ENCODE measurements around the gene ZNF791. TPM values are rescaled to one million over a fixed set of nuclear protein-coding genes. Genes with fewer than 3 reads are reported as not detected.

The ZNF791 gene
- total RNA-seq, 2 experiments from 2014 or later, result 16.1 to 18.1 TPM

- intact Hi-C loops (cut with DNase I, micrococcal nuclease), result loop anchor here (2.0 to 5.0 kb wide), 5 partner anchors 57 to 853 kb away; partner anchors contain the start of genes ZNF136 (in 1 of the 2), ZNF44 (in 1 of the 2), ZNF440 (in 1 of the 2) and ZNF490 (in 1 of the 2)
- peak overlapping the region; percentile 86 for H3K4me3 Mint-ChIP-seq
- POLR2A ChIA-PET, result interaction anchor here (0.5 kb wide), 1 partner anchor 61 kb away, joined by 4 read pairs; no protein-coding TSS in a partner anchor
Observed at GRCh38 chr19:12667731-12668302, 57.1 kb downstream of the ZNF791 start.

DNA sequence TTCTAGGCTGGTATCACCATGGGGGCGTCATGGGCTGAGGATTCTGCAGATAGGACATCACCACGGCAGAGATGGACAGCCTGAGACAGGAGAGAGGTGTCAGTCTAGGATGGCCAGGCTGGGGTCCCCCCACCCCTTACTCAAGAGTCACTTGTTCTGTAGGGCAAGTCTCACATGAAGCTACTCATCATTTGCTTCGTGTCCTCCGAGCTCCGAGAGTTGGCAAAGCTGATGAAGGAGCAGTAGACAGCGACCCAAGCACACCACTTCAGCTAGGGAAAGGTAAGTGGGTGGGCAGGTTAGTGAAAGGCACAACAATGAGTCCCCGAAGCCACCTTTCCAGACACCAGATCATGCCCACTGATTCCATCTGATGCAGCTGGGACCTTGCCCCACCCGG lies 57.6 kb downstream of the ZNF791 start:
- H3K9me3 Mint-ChIP-seq (ENCODE audit: low read depth), result no peaks in the 10 kb centered on the region
- H3K27ac Mint-ChIP-seq, result peak overlapping the region; percentile 100
- H3K4me1 Mint-ChIP-seq, result peaks cover 48% of the 10 kb centered on the region
- H3K4me3 Mint-ChIP-seq, result peak overlapping the region; percentile 86
- ChIA-PET POLR2A (interaction anchor here (0.5 kb wide), 1 partner anchor 60 kb away, joined by 4 read pairs; no protein-coding TSS in a partner anchor), CTCF (no interaction called here)
- intact Hi-C loops (cut with DNase I, micrococcal nuclease), result loop anchor here (2.0 to 5.0 kb wide), 4 partner anchors 58 to 854 kb away; partner anchors contain the start of genes ZNF136 (in 1 of the 2), ZNF440 (in 1 of the 2), ZNF490 (in 1 of the 2) and ZNF791 (in 1 of the 2)
- DNase-seq (no peak), ATAC-seq (no peak)
- peaks cover 45% of the 10 kb centered on the region for H3K36me3 Mint-ChIP-seq (ENCODE audit: low read depth)
- no peaks in the 10 kb centered on the region for H3K27me3 Mint-ChIP-seq

More at GRCh38 chr19:12667731-12668302, 57.1 kb downstream of the ZNF791 start:
- H3K27me3 Mint-ChIP-seq, result no peaks in the 10 kb centered on the region
- peak overlapping the region; percentile 100 for H3K27ac Mint-ChIP-seq
- H3K36me3 Mint-ChIP-seq (ENCODE audit: low read depth), result peaks cover 48% of the 10 kb centered on the region
- no peaks in the 10 kb centered on the region for H3K9me3 Mint-ChIP-seq (ENCODE audit: low read depth)
- CTCF ChIA-PET, result interaction anchor here (0.9 kb wide), 1 partner anchor 28 kb away, joined by 3 read pairs; no protein-coding TSS in a partner anchor
- DNase-seq (no peak), ATAC-seq (no peak)
- peaks cover 48% of the 10 kb centered on the region for H3K4me1 Mint-ChIP-seq

- Mint-ChIP-seq H3K4me1 (peaks cover 48% of the 10 kb centered on the region), H3K9me3 (ENCODE audit: low read depth) (no peaks in the 10 kb centered on the region), H3K27ac (peak overlapping the region; percentile 100), H3K27me3 (no peaks in the 10 kb centered on the region), H3K36me3 (ENCODE audit: low read depth) (peaks cover 45% of the 10 kb centered on the region), H3K4me3 (peak overlapping the region; percentile 86)
- ATAC-seq (peak; percentile 17), DNase-seq (peak; percentile 82)
- CTCF ChIA-PET, result interaction anchor here (0.6 to 0.7 kb wide), 2 partner anchors 29 to 106 kb away, joined by 3 read pairs; no protein-coding TSS in a partner anchor
- POLR2A ChIA-PET, result interaction anchor here (0.6 to 1.3 kb wide), 2 partner anchors 12 to 1067 kb away, joined by 4 read pairs; no protein-coding TSS in a partner anchor
- intact Hi-C loops (cut with DNase I, micrococcal nuclease), result loop anchor here (1.0 to 5.0 kb wide), 8 partner anchors 12 to 854 kb away; partner anchors contain the start of genes DHPS (in 2 of the 2), ZNF490 (in 2 of the 2), ZNF791 (in 2 of the 2) and ZNF136 (in 1 of the 2)
Observed at GRCh38 chr19:12668932-12669269, 58.2 kb downstream of the ZNF791 start.

- intact Hi-C loops (cut with DNase I, micrococcal nuclease), result loop anchor here (1.0 to 5.0 kb wide), 9 partner anchors 12 to 855 kb away; partner anchors contain the start of genes DHPS (in 2 of the 2), ZNF490 (in 2 of the 2), ZNF791 (in 2 of the 2) and ZNF136 (in 1 of the 2)
- Mint-ChIP-seq H3K27me3 (no peaks in the 10 kb centered on the region), H3K4me1 (peaks cover 44% of the 10 kb centered on the region), H3K27ac (peak overlapping the region; percentile 100), H3K4me3 (peak overlapping the region; percentile 86), H3K9me3 (ENCODE audit: low read depth) (no peaks in the 10 kb centered on the region), H3K36me3 (ENCODE audit: low read depth) (peaks cover 44% of the 10 kb centered on the region)
- peak; percentile 21 for ATAC-seq
- CTCF ChIA-PET, result interaction anchor here (0.6 to 1.7 kb wide), 4 partner anchors 10 to 105 kb away, joined by 3 to 6 read pairs (median 3); no protein-coding TSS in a partner anchor
- peak; percentile 85 for DNase-seq
- POLR2A ChIA-PET, result interaction anchor here (0.5 to 1.3 kb wide), 4 partner anchors 12 to 1882 kb away, joined by 3 to 4 read pairs (median 4); no protein-coding TSS in a partner anchor
Observed at GRCh38 chr19:12669270-12670158, 58.8 kb downstream of the ZNF791 start.

GRCh38 chr19:12670159-12670928 lies 59.6 kb downstream of the ZNF791 start:
- no peaks in the 10 kb centered on the region for H3K9me3 Mint-ChIP-seq (ENCODE audit: low read depth)
- intact Hi-C loops (cut with DNase I, micrococcal nuclease), result loop anchor here in 1 of 2 experiments (5.0 kb wide), 1 partner anchor 468 kb away; no protein-coding TSS in a partner anchor
- ATAC-seq (no peak), DNase-seq (no peak)
- H3K4me3 Mint-ChIP-seq, result peak overlapping the region; percentile 86
- ChIA-PET CTCF (interaction anchor here (1.0 to 1.7 kb wide), 3 partner anchors 9 to 111 kb away, joined by 3 to 7 read pairs (median 6); no protein-coding TSS in a partner anchor), POLR2A (interaction anchor here (0.6 to 1.3 kb wide), 2 partner anchors 11 to 1883 kb away, joined by 3 to 4 read pairs; no protein-coding TSS in a partner anchor)
- peaks cover 36% of the 10 kb centered on the region for H3K4me1 Mint-ChIP-seq
- peak overlapping the region; percentile 100 for H3K27ac Mint-ChIP-seq
- H3K27me3 Mint-ChIP-seq, result no peaks in the 10 kb centered on the region
- H3K36me3 Mint-ChIP-seq (ENCODE audit: low read depth), result peaks cover 40% of the 10 kb centered on the region

GRCh38 chr19:12672744-12673143 lies 62.0 kb downstream of the ZNF791 start:
- intact Hi-C loops (cut with DNase I, micrococcal nuclease), result loop anchor here (1.0 to 5.0 kb wide), 2 partner anchors 108 to 470 kb away; no protein-coding TSS in a partner anchor
- Mint-ChIP-seq H3K27me3 (no peaks in the 10 kb centered on the region), H3K9me3 (ENCODE audit: low read depth) (no peaks in the 10 kb centered on the region), H3K4me3 (no peak overlapping the region), H3K27ac (no peak overlapping the region), H3K4me1 (peaks cover 33% of the 10 kb centered on the region), H3K36me3 (ENCODE audit: low read depth) (peaks cover 52% of the 10 kb centered on the region)
- POLR2A ChIA-PET, result no interaction called here
- DNase-seq, result no peak
- CTCF ChIA-PET, result interaction anchor here (0.7 to 1.9 kb wide), 11 partner anchors 10 to 469 kb away, joined by 3 to 9 read pairs (median 3); partner anchors contain the start of genes GCDH and ZNF442
- no peak for ATAC-seq

GRCh38 chr19:12675399-12675798 lies 64.7 kb downstream of the ZNF791 start:
- Mint-ChIP-seq H3K4me1 (peaks cover 30% of the 10 kb centered on the region), H3K4me3 (no peak overlapping the region), H3K27ac (no peak overlapping the region), H3K9me3 (ENCODE audit: low read depth) (no peaks in the 10 kb centered on the region), H3K27me3 (no peaks in the 10 kb centered on the region), H3K36me3 (ENCODE audit: low read depth) (peaks cover 61% of the 10 kb centered on the region)
- intact Hi-C loops (cut with DNase I, micrococcal nuclease), result no loop called here
- POLR2A ChIA-PET, result no interaction called here
- ATAC-seq, result no peak
- DNase-seq, result no peak
- CTCF ChIA-PET, result interaction anchor here (2.3 kb wide), 1 partner anchor 107 kb away, joined by 6 read pairs; no protein-coding TSS in a partner anchor

GRCh38 chr19:12675940-12676339 lies 65.2 kb downstream of the ZNF791 start:
- ChIA-PET CTCF (interaction anchor here (0.9 to 3.1 kb wide), 4 partner anchors 10 to 125 kb away, joined by 4 to 13 read pairs (median 6); partner anchors contain the start of genes MAN2B1 and WDR83), POLR2A (no interaction called here)
- DNase-seq (no peak), ATAC-seq (no peak)
- H3K4me1 Mint-ChIP-seq, result peaks cover 27% of the 10 kb centered on the region
- H3K36me3 Mint-ChIP-seq (ENCODE audit: low read depth), result peaks cover 60% of the 10 kb centered on the region
- no peaks in the 10 kb centered on the region for H3K27me3 Mint-ChIP-seq
- no peak overlapping the region for H3K4me3 Mint-ChIP-seq
- H3K9me3 Mint-ChIP-seq (ENCODE audit: low read depth), result no peaks in the 10 kb centered on the region
- H3K27ac Mint-ChIP-seq, result no peak overlapping the region
- intact Hi-C loops (cut with DNase I, micrococcal nuclease), result loop anchor here in 1 of 2 experiments (1.0 kb wide), 1 partner anchor 171 kb away; no protein-coding TSS in a partner anchor

GRCh38 chr19:12676384-12676792 lies 65.7 kb downstream of the ZNF791 start:
- Mint-ChIP-seq H3K9me3 (ENCODE audit: low read depth) (no peaks in the 10 kb centered on the region), H3K4me3 (no peak overlapping the region), H3K4me1 (peaks cover 29% of the 10 kb centered on the region), H3K27ac (peak overlapping the region; percentile 52), H3K36me3 (ENCODE audit: low read depth) (peaks cover 62% of the 10 kb centered on the region), H3K27me3 (no peaks in the 10 kb centered on the region)
- ATAC-seq, result peak; percentile 37
- ChIA-PET POLR2A (no interaction called here), CTCF (interaction anchor here (0.7 to 3.1 kb wide), 6 partner anchors 11 to 170 kb away, joined by 4 to 13 read pairs (median 6); partner anchors contain the start of genes MAN2B1, TNPO2 and WDR83)
- intact Hi-C loops (cut with DNase I, micrococcal nuclease), result loop anchor here in 1 of 2 experiments (1.0 kb wide), 1 partner anchor 171 kb away; no protein-coding TSS in a partner anchor
- DNase-seq, result peak; percentile 94

GRCh38 chr19:12676928-12677327 lies 66.2 kb downstream of the ZNF791 start:
- intact Hi-C loops (cut with DNase I, micrococcal nuclease), result loop anchor here in 1 of 2 experiments (1.0 kb wide), 1 partner anchor 170 kb away; no protein-coding TSS in a partner anchor
- CTCF ChIA-PET, result interaction anchor here (0.7 to 3.1 kb wide), 6 partner anchors 11 to 170 kb away, joined by 4 to 13 read pairs (median 6); partner anchors contain the start of genes MAN2B1, TNPO2 and WDR83

More at GRCh38 chr19:12676928-12677327, 66.2 kb downstream of the ZNF791 start:
- H3K4me3 Mint-ChIP-seq, result no peak overlapping the region
- peaks cover 61% of the 10 kb centered on the region for H3K36me3 Mint-ChIP-seq (ENCODE audit: low read depth)
- H3K27ac Mint-ChIP-seq, result peak overlapping the region; percentile 12
- POLR2A ChIA-PET, result no interaction called here
- no peaks in the 10 kb centered on the region for H3K27me3 Mint-ChIP-seq
- H3K4me1 Mint-ChIP-seq, result peaks cover 27% of the 10 kb centered on the region
- ATAC-seq, result no peak
- DNase-seq, result no peak
- no peaks in the 10 kb centered on the region for H3K9me3 Mint-ChIP-seq (ENCODE audit: low read depth)
